ENCODE measurements around the gene NFIX. TPM values are rescaled to one million over a fixed set of nuclear protein-coding genes. Genes with fewer than 3 reads are reported as not detected.

NFIX gene
- 7.1 and 8.8 TPM in 2 replicates for total RNA-seq

GRCh38 chr19:12994701-12995595 is at the start of gene NFIX:
Gene NFIX (plus strand): TSS chr19:12995475. CDS start chr19:12995838, 363 bp downstream.

GRCh38 chr19:12945479-12946091 is 49.7 kb upstream of the NFIX start, which contains the start of gene RAD23A:
Gene RAD23A (plus strand): TSS chr19:12945862. CDS start chr19:12945949, 87 bp downstream.

GRCh38 chr19:12956446-12957388 is 38.6 kb upstream of the NFIX start, which contains the start of gene GADD45GIP1:
Gene GADD45GIP1 (minus strand): TSS chr19:12957223. CDS start chr19:12957212, 11 bp downstream.

GRCh38 chr19:12969292-12969988 is 25.8 kb upstream of the NFIX start, which contains the start of gene DAND5:
Gene DAND5 (plus strand): TSS chr19:12969576. CDS start chr19:12969661, 85 bp downstream.

GRCh38 chr19:13102666-13103580 is 107.6 kb downstream of the NFIX start, which contains the start of gene LYL1:
Gene LYL1 (minus strand): TSS chr19:13102858. CDS start chr19:13101171, 1,687 bp downstream.

GRCh38 chr19:13116282-13117175 is 121.3 kb downstream of the NFIX start, which contains the start of gene TRMT1:
Gene TRMT1 (minus strand): TSS chr19:13116740. CDS start chr19:13116399, 341 bp downstream.

GRCh38 chr19:13117772-13118423 is 122.6 kb downstream of the NFIX start, which contains the start of gene NACC1:
Gene NACC1 (plus strand): TSS chr19:13118264. CDS start chr19:13135208, 16,944 bp downstream.

Other genes starting within 250 kb of the NFIX start
- not detected in 2 replicates for gene BEST2, start 243.7 kb upstream of the NFIX start, total RNA-seq
- 7.1 and 9.2 TPM in 2 replicates for gene HOOK2, start 219.9 kb upstream of the NFIX start, total RNA-seq
- 64.7 and 67.1 TPM in 2 replicates for gene JUNB, start 204.0 kb upstream of the NFIX start, total RNA-seq
- gene PRDX2, start 193.7 kb upstream of the NFIX start, total RNA-seq, result 201 and 211 TPM in 2 replicates
- not detected in 2 replicates for gene THSD8, start 193.4 kb upstream of the NFIX start, total RNA-seq
- gene RNASEH2A, start 188.9 kb upstream of the NFIX start, total RNA-seq, result 36.4 and 46.4 TPM in 2 replicates
- gene RTBDN, start 160.9 kb upstream of the NFIX start, total RNA-seq, result not detected in 2 replicates
- gene MAST1, start 157.0 kb upstream of the NFIX start, total RNA-seq, result 2.6 TPM in 1 of 2 replicates, not detected in the other
- 36.9 and 41.3 TPM in 2 replicates for gene DNASE2, start 114.0 kb upstream of the NFIX start, total RNA-seq
- not detected in 2 replicates for gene KLF1, start 108.3 kb upstream of the NFIX start, total RNA-seq
- gene GCDH, start 104.3 kb upstream of the NFIX start, total RNA-seq, result 32.0 and 42.9 TPM in 2 replicates
- gene SYCE2, start 76.2 kb upstream of the NFIX start, total RNA-seq, result 0.13 and 0.64 TPM in 2 replicates
- 91.5 and 95.4 TPM in 2 replicates for gene FARSA, start 61.8 kb upstream of the NFIX start, total RNA-seq
- 1,347 and 1,380 TPM in 2 replicates for gene CALR, start 56.9 kb upstream of the NFIX start, total RNA-seq
- 151 and 158 TPM in 2 replicates for gene RAD23A, start 49.6 kb upstream of the NFIX start, total RNA-seq
- 70.1 and 88.1 TPM in 2 replicates for gene GADD45GIP1, start 38.3 kb upstream of the NFIX start, total RNA-seq
- gene DAND5, start 25.9 kb upstream of the NFIX start, total RNA-seq, result 0.07 TPM in 1 of 2 replicates, not detected in the other
- 125 and 131 TPM in 2 replicates for gene LYL1, start 107.4 kb downstream of the NFIX start, total RNA-seq
- 43.1 and 48.7 TPM in 2 replicates for gene TRMT1, start 121.3 kb downstream of the NFIX start, total RNA-seq
- 65.8 and 74.4 TPM in 2 replicates for gene NACC1, start 122.8 kb downstream of the NFIX start, total RNA-seq
- 69.8 and 88.1 TPM in 2 replicates for gene STX10, start 154.9 kb downstream of the NFIX start, total RNA-seq
- 115 and 132 TPM in 2 replicates for gene IER2, start 154.9 kb downstream of the NFIX start, total RNA-seq

All from mammary microvascular endothelial cell (primary cell).